NOMO-1 treated with DMSO at 0.1 percent for 48 hours (cell line): Measurements from ENCODE around the gene LARGE1.

Experiments
- DNase-seq: peaks from one replicate; lab custom pipeline; 2025; ENCODE audit not compliant: unreplicated experiment; lab: John Stamatoyannopoulos, UW

Gene LARGE1

GRCh38 chr22:33451866-33452469, 468.3 kb downstream of the LARGE1 start:
- DNase-seq = no peak

GRCh38 chr22:33450756-33451155, 469.5 kb downstream of the LARGE1 start:
- DNase-seq = no peak

- no peak for DNase-seq
Observed at GRCh38 chr22:33447733-33448132, 472.5 kb downstream of the LARGE1 start.

- no peak for DNase-seq
Observed at GRCh38 chr22:33443683-33444082, 476.6 kb downstream of the LARGE1 start.

- DNase-seq = no peak
Observed at GRCh38 chr22:33440756-33441155, 479.5 kb downstream of the LARGE1 start.

GRCh38 chr22:33438273-33438672, 482.0 kb downstream of the LARGE1 start:
- DNase-seq = peak; percentile 68

GRCh38 chr22:33431300-33431699, 489.0 kb downstream of the LARGE1 start:
- DNase-seq = no peak

- DNase-seq = peak; percentile 67
Observed at GRCh38 chr22:33429281-33429680, 491.0 kb downstream of the LARGE1 start.

GRCh38 chr22:33427461-33427860, 492.8 kb downstream of the LARGE1 start:
- DNase-seq = no peak

- no peak for DNase-seq
Observed at GRCh38 chr22:33426451-33426850, 493.8 kb downstream of the LARGE1 start.

GRCh38 chr22:33421859-33422258, 498.4 kb downstream of the LARGE1 start:
- no peak for DNase-seq

- no peak for DNase-seq
Observed at GRCh38 chr22:33418484-33418883, 501.8 kb downstream of the LARGE1 start.

- DNase-seq = no peak
Observed at GRCh38 chr22:33415401-33415800, 504.9 kb downstream of the LARGE1 start.

- DNase-seq = no peak
Observed at GRCh38 chr22:33409079-33409478, 511.2 kb downstream of the LARGE1 start.

- DNase-seq = peak; percentile 68
Observed at GRCh38 chr22:33405194-33405593, 515.1 kb downstream of the LARGE1 start.

GRCh38 chr22:33404723-33405122, 515.6 kb downstream of the LARGE1 start:
- peak; percentile 18 for DNase-seq

- no peak for DNase-seq
Observed at GRCh38 chr22:33402325-33402724, 518.0 kb downstream of the LARGE1 start.

- no peak for DNase-seq
Observed at GRCh38 chr22:33401291-33401690, 519.0 kb downstream of the LARGE1 start.

GRCh38 chr22:33400891-33401290, 519.4 kb downstream of the LARGE1 start:
- DNase-seq = no peak

- peak; percentile 13 for DNase-seq
Observed at GRCh38 chr22:33400061-33400840, 520.0 kb downstream of the LARGE1 start.

GRCh38 chr22:33397381-33397907, 522.8 kb downstream of the LARGE1 start:
- no peak for DNase-seq

- no peak for DNase-seq
Observed at GRCh38 chr22:33393432-33393831, 526.8 kb downstream of the LARGE1 start.
